Measurements from ENCODE around the gene AFAP1. TPM values are rescaled to one million over a fixed set of nuclear protein-coding genes. Genes with fewer than 3 reads are reported as not detected.

Gene AFAP1
- total RNA-seq, 1 donor from 2014 or later = 55.6 TPM

- Histone ChIP-seq H3K4me3 (ENCODE audit: low read depth, low read length) (no peak overlapping the region), H3K36me3 (ENCODE audit: control insufficient read depth, insufficient read depth, low read length) (no peaks in the 10 kb centered on the region), H3K27me3 (ENCODE audit: control insufficient read depth, insufficient read depth, low read length) (no peaks in the 10 kb centered on the region)
- no peak for TF ChIP-seq CTCF (IDR thresholded peaks at IDR 0.05; ENCODE audit: insufficient read depth, low read length, poor library complexity, severe bottlenecking)
- DNase-seq (ENCODE audit: low read depth) = no peak
Measured at GRCh38 chr4:7858498-7858897, 81.2 kb downstream of the AFAP1 start.

GRCh38 chr4:7857993-7858392 is 81.7 kb downstream of the AFAP1 start:
- no peak overlapping the region for H3K4me3 ChIP-seq (ENCODE audit: low read depth, low read length)
- no peak for TF ChIP-seq CTCF (IDR thresholded peaks at IDR 0.05; ENCODE audit: insufficient read depth, low read length, poor library complexity, severe bottlenecking)
- no peaks in the 10 kb centered on the region for H3K36me3 ChIP-seq (ENCODE audit: control insufficient read depth, insufficient read depth, low read length)

GRCh38 chr4:7857238-7857701 is 82.4 kb downstream of the AFAP1 start:
- no peak for TF ChIP-seq CTCF (IDR thresholded peaks at IDR 0.05; ENCODE audit: insufficient read depth, low read length, poor library complexity, severe bottlenecking)
- DNase-seq (ENCODE audit: low read depth) = no peak

More at GRCh38 chr4:7857993-7858392, 81.7 kb downstream of the AFAP1 start:
- H3K27me3 ChIP-seq (ENCODE audit: control insufficient read depth, insufficient read depth, low read length) = no peaks in the 10 kb centered on the region
- no peak for DNase-seq (ENCODE audit: low read depth)

GRCh38 chr4:7855731-7856130 is 83.9 kb downstream of the AFAP1 start:
- H3K27me3 ChIP-seq (ENCODE audit: control insufficient read depth, insufficient read depth, low read length) = no peaks in the 10 kb centered on the region
- no peak for TF ChIP-seq CTCF (IDR thresholded peaks at IDR 0.05; ENCODE audit: insufficient read depth, low read length, poor library complexity, severe bottlenecking)

More at GRCh38 chr4:7857238-7857701, 82.4 kb downstream of the AFAP1 start:
- Histone ChIP-seq H3K27me3 (ENCODE audit: control insufficient read depth, insufficient read depth, low read length) (no peaks in the 10 kb centered on the region), H3K4me3 (ENCODE audit: low read depth, low read length) (no peak overlapping the region), H3K36me3 (ENCODE audit: control insufficient read depth, insufficient read depth, low read length) (no peaks in the 10 kb centered on the region)

GRCh38 chr4:7854697-7855370 is 84.8 kb downstream of the AFAP1 start:
- no peak for DNase-seq (ENCODE audit: low read depth)
- Histone ChIP-seq H3K36me3 (ENCODE audit: control insufficient read depth, insufficient read depth, low read length) (peaks cover 1% of the 10 kb centered on the region), H3K4me3 (ENCODE audit: low read depth, low read length) (no peak overlapping the region), H3K27me3 (ENCODE audit: control insufficient read depth, insufficient read depth, low read length) (no peaks in the 10 kb centered on the region)
- TF ChIP-seq CTCF (IDR thresholded peaks at IDR 0.05; ENCODE audit: insufficient read depth, low read length, poor library complexity, severe bottlenecking) = no peak

More at GRCh38 chr4:7855731-7856130, 83.9 kb downstream of the AFAP1 start:
- DNase-seq (ENCODE audit: low read depth) = no peak
- Histone ChIP-seq H3K36me3 (ENCODE audit: control insufficient read depth, insufficient read depth, low read length) (peaks cover 1% of the 10 kb centered on the region), H3K4me3 (ENCODE audit: low read depth, low read length) (no peak overlapping the region)

- H3K27me3 ChIP-seq (ENCODE audit: control insufficient read depth, insufficient read depth, low read length) = no peaks in the 10 kb centered on the region
- DNase-seq (ENCODE audit: low read depth) = no peak
- no peak overlapping the region for H3K4me3 ChIP-seq (ENCODE audit: low read depth, low read length)
- no peak for TF ChIP-seq CTCF (IDR thresholded peaks at IDR 0.05; ENCODE audit: insufficient read depth, low read length, poor library complexity, severe bottlenecking)
- H3K36me3 ChIP-seq (ENCODE audit: control insufficient read depth, insufficient read depth, low read length) = peaks cover 1% of the 10 kb centered on the region
Measured at GRCh38 chr4:7854216-7854615, 85.4 kb downstream of the AFAP1 start.

All from kidney epithelial cell (primary cell).